ENCODE data around the gene ARHGAP32. TPM values are rescaled to one million over a fixed set of nuclear protein-coding genes. Genes with fewer than 3 reads are reported as not detected.

ARHGAP32 gene
- total RNA-seq: 10 to 100 TPM; 10.9 to 28.0 (median 19.2) TPM

GRCh38 chr11:129192150-129192549 lies at the start of gene ARHGAP32:
Gene ARHGAP32, minus strand, starts transcription at chr11:129192325. Its CDS starts 127 bp downstream, at chr11:129192198.
- H3K27ac ChIP-seq: no peak within 1 kb of the TSS
- no peak for DNase-seq (ENCODE audit: low spot score in 2 of 2)
- 92 to 97% methylated on average over 2 of the region's 2 CpGs for WGBS, 2 donors
- H3K4me1 ChIP-seq: peaks cover 0 to 9% (median 3%) of the 10 kb centered on the region in 4 donors
- H3K4me3 ChIP-seq: no peak within 1 kb of the TSS
- peaks cover 0 to 1% (median 0%) of the 10 kb centered on the region in 4 donors for H3K9me3 ChIP-seq
- no peak for TF ChIP-seq EP300 (IDR thresholded peaks at IDR 0.05)
- no peak for TF ChIP-seq CTCF (IDR thresholded peaks at IDR 0.05)
- TF ChIP-seq POLR2A (IDR thresholded peaks at IDR 0.05): no peak
- no peaks in the 10 kb centered on the region for H3K36me3 ChIP-seq
- no peaks in the 10 kb centered on the region for H3K27me3 ChIP-seq

GRCh38 chr11:129239207-129239606 lies 47.1 kb upstream of the ARHGAP32 start:
- no peaks in the 10 kb centered on the region for H3K27me3 ChIP-seq
- peaks cover 0 to 10% (median 0%) of the 10 kb centered on the region in 4 donors for H3K9me3 ChIP-seq
- H3K4me3 ChIP-seq: no peak overlapping the region
- H3K36me3 ChIP-seq: peaks cover 0 to 7% (median 0%) of the 10 kb centered on the region in 3 donors
- 98 to 99% methylated on average over 2 of the region's 2 CpGs for WGBS, 2 donors
- no peak for DNase-seq (ENCODE audit: low spot score in 2 of 2)
- H3K4me1 ChIP-seq: no peaks in the 10 kb centered on the region
- no peak overlapping the region for H3K27ac ChIP-seq
- TF ChIP-seq POLR2A (IDR thresholded peaks at IDR 0.05): no peak

GRCh38 chr11:129237880-129238638 lies 45.9 kb upstream of the ARHGAP32 start:
- no peak overlapping the region for H3K4me3 ChIP-seq
- H3K9me3 ChIP-seq: peaks cover 0 to 10% (median 0%) of the 10 kb centered on the region in 4 donors
- H3K4me1 ChIP-seq: no peaks in the 10 kb centered on the region
- 95 to 96% methylated on average over 3 of the region's 3 CpGs for WGBS, 2 donors
- TF ChIP-seq CTCF (IDR thresholded peaks at IDR 0.05): no peak
- no peak for TF ChIP-seq POLR2A (IDR thresholded peaks at IDR 0.05)
- TF ChIP-seq EP300 (IDR thresholded peaks at IDR 0.05): no peak
- H3K36me3 ChIP-seq: peaks cover 0 to 7% (median 0%) of the 10 kb centered on the region in 3 donors
- H3K27ac ChIP-seq: no peak overlapping the region
- no peak for DNase-seq (ENCODE audit: low spot score in 2 of 2)
- no peaks in the 10 kb centered on the region for H3K27me3 ChIP-seq

- Histone ChIP-seq H3K4me3 (no peak overlapping the region), H3K9me3 (peaks cover 0 to 10% (median 0%) of the 10 kb centered on the region in 4 donors), H3K27ac (no peak overlapping the region), H3K27me3 (no peaks in the 10 kb centered on the region), H3K36me3 (peaks cover 0 to 7% (median 0%) of the 10 kb centered on the region in 3 donors), H3K4me1 (no peaks in the 10 kb centered on the region)
- WGBS, 2 donors: 91 to 95% methylated on average over 4 of the region's 4 CpGs
- no peak for DNase-seq (ENCODE audit: low spot score in 2 of 2)
- TF ChIP-seq POLR2A (IDR thresholded peaks at IDR 0.05) (no peak), CTCF (IDR thresholded peaks at IDR 0.05) (no peak), EP300 (IDR thresholded peaks at IDR 0.05) (no peak)
Measured at GRCh38 chr11:129237456-129237855, 45.3 kb upstream of the ARHGAP32 start.

- Histone ChIP-seq H3K27ac (no peak overlapping the region), H3K9me3 (peaks cover 0 to 10% (median 0%) of the 10 kb centered on the region in 4 donors), H3K36me3 (peaks cover 0 to 7% (median 0%) of the 10 kb centered on the region in 3 donors), H3K4me3 (no peak overlapping the region), H3K27me3 (no peaks in the 10 kb centered on the region), H3K4me1 (no peaks in the 10 kb centered on the region)
- DNase-seq (ENCODE audit: low spot score in 2 of 2): no peak
- TF ChIP-seq EP300 (IDR thresholded peaks at IDR 0.05): no peak
- no peak for TF ChIP-seq POLR2A (IDR thresholded peaks at IDR 0.05)
- no peak for TF ChIP-seq CTCF (IDR thresholded peaks at IDR 0.05)
- WGBS, 2 donors: 93 to 100% methylated on average over 1 of the region's 1 CpG
Measured at GRCh38 chr11:129236850-129237249, 44.7 kb upstream of the ARHGAP32 start.
